HCEC 1CT (cell line): Measurements from ENCODE around the gene RPS8.
"Not testable (repeated sequence)": the region's sequence is repeated elsewhere in the genome, so short reads cannot be mapped to it uniquely, and the experiment has no call there.

Experiments used
- DNase-seq: peaks from one replicate; pipeline ENCODE4 v3.0.0-alpha.2; 2017

Gene RPS8

GRCh38 chr1:44820328-44821239 lies 45.2 kb downstream of the RPS8 start:
- DNase-seq: no peak

GRCh38 chr1:44821240-44821715 lies 45.9 kb downstream of the RPS8 start:
- no peak for DNase-seq

- no peak for DNase-seq
These were observed 46.9 kb downstream of the RPS8 start for GRCh38 chr1:44822131-44822701.

GRCh38 chr1:44822981-44823451 lies 47.7 kb downstream of the RPS8 start:
- DNase-seq: no peak

- DNase-seq: not testable (repeated sequence)
These were observed 49.1 kb downstream of the RPS8 start for GRCh38 chr1:44824392-44824791.

- no peak for DNase-seq
These were observed 51.2 kb downstream of the RPS8 start for GRCh38 chr1:44826375-44827196.

- DNase-seq: no peak
These were observed 52.1 kb downstream of the RPS8 start for GRCh38 chr1:44827197-44828002.

- DNase-seq: no peak
These were observed 52.8 kb downstream of the RPS8 start for GRCh38 chr1:44828003-44828651.
